Transverse colon (tissue), 4 donors: ENCODE data around the gene GDE1. TPM values are rescaled to one million over a fixed set of nuclear protein-coding genes. Genes with fewer than 3 reads are reported as not detected.

Experiments used
- DNase-seq: peaks from one replicate; pipeline ENCODE4 v3.0.0-alpha.2; 2019
- H3K27ac ChIP-seq, 4 donors: fragments of 200-600 bp; sonication (generic); 2 replicates each; pipeline ENCODE4 v1.5.1; 2016 to 2018; ENCODE audit warnings: inconsistent platforms in 4 of 4
- H3K27me3 ChIP-seq: fragments of 200-600 bp; sonication (generic); 2 replicates; pipeline ENCODE4 v1.5.1; 2017; ENCODE audit warnings: inconsistent platforms
- H3K36me3 ChIP-seq, 4 donors: fragments of 200-600 bp; sonication (generic); 2 replicates each; pipeline ENCODE4 v1.5.1; 2017 to 2019; ENCODE audit warnings: inconsistent platforms in 4 of 4
- H3K4me1 ChIP-seq, 4 donors: fragments of 200-600 bp; sonication (generic); 2 replicates each; pipeline ENCODE4 v1.5.1; 2017 to 2020; ENCODE audit warnings: inconsistent platforms in 4 of 4
- H3K4me3 ChIP-seq, 4 donors: fragments of 200-600 bp; sonication (generic); 1 replicate in 1 of 4; 2 replicates in 3 of 4; pipeline versions ENCODE4 v1.5.1 to v1.6.1; 2017 to 2019; ENCODE audit warnings: inconsistent platforms in 4 of 4
- H3K9me3 ChIP-seq, 2 donors: fragments of 200-600 bp; sonication (generic); 2 replicates each; pipeline ENCODE4 v1.5.1; 2017 to 2019; ENCODE audit warnings: inconsistent platforms in 2 of 2
- EP300 ChIP-seq: sonication (generic); formaldehyde crosslinking; IDR thresholded peaks from one replicate; pipeline ENCODE4 v1.6.1; 2017; ENCODE audit warnings: antibody characterized with exemption, low read depth
- POLR2A ChIP-seq: fragments of 450-650 bp; IDR thresholded peaks from one replicate; pipeline ENCODE4 v1.6.1; 2016; ENCODE audit warnings: antibody characterized with exemption, mild to moderate bottlenecking, moderate library complexity
- POLR2AphosphoS5 ChIP-seq, 3 donors: sonication (generic); formaldehyde crosslinking; IDR thresholded peaks; one replicate each; pipeline ENCODE4 v1.6.1; 2016; ENCODE audit warnings: antibody characterized with exemption in 3 of 3
- WGBS, 2 donors: methylation state at CpG; one replicate each; pipeline ENCODE4 v1.1.5; 2018; ENCODE audit warnings: low coverage in 1 of 2; 5-methylcytosine and 5-hydroxymethylcytosine counted together
- in situ Hi-C, 4 donors: fragments of 200-750 bp; cut with MboI; loops; one replicate each; pipeline versions ENCODE4 v1.15.0 to v1.15.1; 2017; ENCODE audit warnings: low sequenced_read_pairs in 3 of 4, low pct_ligation_motif_present in 1 of 4, low pct_unique_long_range_greater_than_20kb in 1 of 4
- intact Hi-C: fragments of 100-400 bp; cut with DNase I; formaldehyde crosslinking; loops from one replicate; pipeline ENCODE4 v1.15.1; 2023; ENCODE audit warnings: low total_unique reads
- total RNA-seq, 4 donors: library from RNA; depleted of rRNA; stranded (reverse); fragments of >200 nt; gene quantifications; one replicate each; pipeline ENCODE4 v1.1.0, GENCODE V29; 2016
- TF ChIP-seq, protein P1 (sequence below), 5 experiments: fragments of 200-600 bp in 3 of 5; fragments of 450-650 bp in 2 of 5; sonication (generic) in 3 of 5; IDR thresholded peaks; 1 replicate in 2 of 5; 2 replicates in 3 of 5; pipeline ENCODE4 v1.5.1; 2016 to 2017; ENCODE audit warnings: antibody characterized with exemption in 5 of 5, inconsistent platforms in 3 of 5, mild to moderate bottlenecking in 2 of 5, moderate library complexity in 1 of 5

Gene GDE1
- total RNA-seq, 4 donors from 2014 or later, result 47.5 to 120 (median 96.8) TPM

GRCh38 chr16:19520861-19521331 lies 1.0 kb downstream of the GDE1 start:
- Histone ChIP-seq H3K27ac (peak overlapping the region; percentile 96 to 99 (median 98)), H3K36me3 (no peaks in the 10 kb centered on the region), H3K4me3 (peak overlapping the region; percentile 70 to 95 (median 85)), H3K9me3 (no peaks in the 10 kb centered on the region), H3K4me1 (peaks cover 19 to 79% (median 45%) of the 10 kb centered on the region in 4 donors), H3K27me3 (no peaks in the 10 kb centered on the region)
- in situ Hi-C loops, result loop anchor here in 2 of 4 donors (25.0 kb wide), 1 partner anchor 434 kb away; no protein-coding TSS in a partner anchor
- peak; percentile 73 for DNase-seq
- intact Hi-C loops, result loop anchor here (5.0 kb wide), 1 partner anchor 36 kb away; the partner anchor contains the start of gene VPS35L
- TF ChIP-seq POLR2AphosphoS5 (IDR thresholded peaks at IDR 0.05) (peak; percentile 29 to 80 (median 66)), POLR2A (peak; percentile 62), EP300 (no peak)
- TF ChIP-seq, protein P1, sequence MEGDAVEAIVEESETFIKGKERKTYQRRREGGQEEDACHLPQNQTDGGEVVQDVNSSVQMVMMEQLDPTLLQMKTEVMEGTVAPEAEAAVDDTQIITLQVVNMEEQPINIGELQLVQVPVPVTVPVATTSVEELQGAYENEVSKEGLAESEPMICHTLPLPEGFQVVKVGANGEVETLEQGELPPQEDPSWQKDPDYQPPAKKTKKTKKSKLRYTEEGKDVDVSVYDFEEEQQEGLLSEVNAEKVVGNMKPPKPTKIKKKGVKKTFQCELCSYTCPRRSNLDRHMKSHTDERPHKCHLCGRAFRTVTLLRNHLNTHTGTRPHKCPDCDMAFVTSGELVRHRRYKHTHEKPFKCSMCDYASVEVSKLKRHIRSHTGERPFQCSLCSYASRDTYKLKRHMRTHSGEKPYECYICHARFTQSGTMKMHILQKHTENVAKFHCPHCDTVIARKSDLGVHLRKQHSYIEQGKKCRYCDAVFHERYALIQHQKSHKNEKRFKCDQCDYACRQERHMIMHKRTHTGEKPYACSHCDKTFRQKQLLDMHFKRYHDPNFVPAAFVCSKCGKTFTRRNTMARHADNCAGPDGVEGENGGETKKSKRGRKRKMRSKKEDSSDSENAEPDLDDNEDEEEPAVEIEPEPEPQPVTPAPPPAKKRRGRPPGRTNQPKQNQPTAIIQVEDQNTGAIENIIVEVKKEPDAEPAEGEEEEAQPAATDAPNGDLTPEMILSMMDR (IDR thresholded peaks at IDR 0.05), result no peak
- WGBS, 2 donors, result 4% methylated on average over 8 of the region's 8 CpGs

DNA sequence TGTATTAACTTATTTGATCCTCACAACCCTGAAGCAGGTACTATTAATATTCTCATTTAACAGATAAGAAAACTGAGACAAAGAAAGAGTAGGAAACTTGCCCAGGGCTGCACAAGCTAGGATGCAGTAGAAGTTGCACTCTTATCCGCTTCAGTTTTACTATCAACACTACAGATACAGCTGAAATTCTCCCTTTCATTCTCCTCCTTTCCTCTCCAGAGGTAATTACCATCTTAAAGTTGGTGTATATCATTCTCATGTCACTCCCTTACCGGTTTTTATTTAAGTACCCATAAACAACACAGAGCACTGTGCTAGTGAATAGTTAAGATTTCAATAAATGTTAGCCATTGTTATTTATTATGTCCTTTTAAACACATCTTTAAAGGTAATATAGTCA lies 3.5 kb downstream of the GDE1 start:
- TF ChIP-seq, protein P1 (IDR thresholded peaks at IDR 0.05), result no peak
- TF ChIP-seq POLR2AphosphoS5 (IDR thresholded peaks at IDR 0.05) (no peak), POLR2A (no peak), EP300 (no peak)
- H3K27ac ChIP-seq, result no peak overlapping the region
- DNase-seq, result no peak
- H3K27me3 ChIP-seq, result no peaks in the 10 kb centered on the region
- in situ Hi-C loops (loop anchor here in 2 of 4 donors (25.0 kb wide), 1 partner anchor 431 kb away; no protein-coding TSS in a partner anchor), intact Hi-C loops (no loop called here)
- H3K4me1 ChIP-seq, result peaks cover 26 to 86% (median 53%) of the 10 kb centered on the region in 4 donors
- no peak overlapping the region for H3K4me3 ChIP-seq
- no peaks in the 10 kb centered on the region for H3K9me3 ChIP-seq
- no peaks in the 10 kb centered on the region for H3K36me3 ChIP-seq
- WGBS, 2 donors, result 63 to 68% methylated on average over 2 of the region's 2 CpGs

GRCh38 chr16:19517424-19518089 lies 4.3 kb downstream of the GDE1 start:
- H3K9me3 ChIP-seq, result no peaks in the 10 kb centered on the region
- no peak for DNase-seq
- WGBS, 2 donors, result 36 to 69% methylated on average over 4 to 8 of the region's 8 CpGs
- peak overlapping the region; percentile 59 to 81 (median 70) for H3K27ac ChIP-seq
- TF ChIP-seq, protein P1 (IDR thresholded peaks at IDR 0.05), result no peak
- TF ChIP-seq POLR2A (no peak), POLR2AphosphoS5 (IDR thresholded peaks at IDR 0.05) (peak in 1 of 3 donors; percentile 11)
- intact Hi-C loops (no loop called here), in situ Hi-C loops (loop anchor here in 2 of 4 donors (25.0 kb wide), 1 partner anchor 430 kb away; no protein-coding TSS in a partner anchor)
- H3K36me3 ChIP-seq, result no peaks in the 10 kb centered on the region
- H3K27me3 ChIP-seq, result no peaks in the 10 kb centered on the region
- no peak overlapping the region for H3K4me3 ChIP-seq
- H3K4me1 ChIP-seq, result peaks cover 26 to 86% (median 51%) of the 10 kb centered on the region in 4 donors

DNA sequence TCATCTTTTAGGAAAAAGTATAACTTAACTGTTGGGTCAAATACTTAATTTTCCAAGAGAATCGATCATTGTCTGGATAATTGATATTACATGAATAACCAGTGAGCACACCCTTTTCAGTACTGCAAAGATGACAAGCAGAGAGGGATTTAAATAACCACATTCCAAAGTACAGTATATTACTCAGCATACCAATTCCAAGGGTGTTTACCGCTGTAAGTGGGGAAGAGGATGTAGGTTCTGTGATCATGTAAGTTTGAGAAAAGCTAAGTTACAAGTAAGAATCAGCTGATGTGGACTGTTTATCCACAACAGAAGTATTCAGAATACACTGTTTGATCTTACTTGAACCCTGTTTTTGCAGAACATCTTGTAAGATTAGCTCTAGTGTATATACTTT lies 6.1 kb downstream of the GDE1 start:
- in situ Hi-C loops, result loop anchor here in 2 of 4 donors (25.0 kb wide), 1 partner anchor 428 kb away; no protein-coding TSS in a partner anchor
- Histone ChIP-seq H3K4me1 (peaks cover 26 to 81% (median 44%) of the 10 kb centered on the region in 4 donors), H3K27ac (peak overlapping the region; percentile 59 to 81 (median 70)), H3K4me3 (no peak overlapping the region), H3K9me3 (no peaks in the 10 kb centered on the region), H3K27me3 (no peaks in the 10 kb centered on the region), H3K36me3 (peaks cover 0 to 4% (median 0%) of the 10 kb centered on the region in 4 donors)
- no peak for DNase-seq
- TF ChIP-seq EP300 (no peak), POLR2A (no peak), POLR2AphosphoS5 (IDR thresholded peaks at IDR 0.05) (peak in 1 of 3 donors; percentile 54)
- TF ChIP-seq, protein P1 (IDR thresholded peaks at IDR 0.05), result no peak
- 60 to 69% methylated on average over 2 of the region's 2 CpGs for WGBS, 2 donors
- intact Hi-C loops, result no loop called here
